Measurements from ENCODE around the gene PCDH20.

PCDH20 gene, protein sequence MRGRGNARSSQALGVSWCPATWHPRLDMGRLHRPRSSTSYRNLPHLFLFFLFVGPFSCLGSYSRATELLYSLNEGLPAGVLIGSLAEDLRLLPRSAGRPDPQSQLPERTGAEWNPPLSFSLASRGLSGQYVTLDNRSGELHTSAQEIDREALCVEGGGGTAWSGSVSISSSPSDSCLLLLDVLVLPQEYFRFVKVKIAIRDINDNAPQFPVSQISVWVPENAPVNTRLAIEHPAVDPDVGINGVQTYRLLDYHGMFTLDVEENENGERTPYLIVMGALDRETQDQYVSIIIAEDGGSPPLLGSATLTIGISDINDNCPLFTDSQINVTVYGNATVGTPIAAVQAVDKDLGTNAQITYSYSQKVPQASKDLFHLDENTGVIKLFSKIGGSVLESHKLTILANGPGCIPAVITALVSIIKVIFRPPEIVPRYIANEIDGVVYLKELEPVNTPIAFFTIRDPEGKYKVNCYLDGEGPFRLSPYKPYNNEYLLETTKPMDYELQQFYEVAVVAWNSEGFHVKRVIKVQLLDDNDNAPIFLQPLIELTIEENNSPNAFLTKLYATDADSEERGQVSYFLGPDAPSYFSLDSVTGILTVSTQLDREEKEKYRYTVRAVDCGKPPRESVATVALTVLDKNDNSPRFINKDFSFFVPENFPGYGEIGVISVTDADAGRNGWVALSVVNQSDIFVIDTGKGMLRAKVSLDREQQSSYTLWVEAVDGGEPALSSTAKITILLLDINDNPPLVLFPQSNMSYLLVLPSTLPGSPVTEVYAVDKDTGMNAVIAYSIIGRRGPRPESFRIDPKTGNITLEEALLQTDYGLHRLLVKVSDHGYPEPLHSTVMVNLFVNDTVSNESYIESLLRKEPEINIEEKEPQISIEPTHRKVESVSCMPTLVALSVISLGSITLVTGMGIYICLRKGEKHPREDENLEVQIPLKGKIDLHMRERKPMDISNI

DNA sequence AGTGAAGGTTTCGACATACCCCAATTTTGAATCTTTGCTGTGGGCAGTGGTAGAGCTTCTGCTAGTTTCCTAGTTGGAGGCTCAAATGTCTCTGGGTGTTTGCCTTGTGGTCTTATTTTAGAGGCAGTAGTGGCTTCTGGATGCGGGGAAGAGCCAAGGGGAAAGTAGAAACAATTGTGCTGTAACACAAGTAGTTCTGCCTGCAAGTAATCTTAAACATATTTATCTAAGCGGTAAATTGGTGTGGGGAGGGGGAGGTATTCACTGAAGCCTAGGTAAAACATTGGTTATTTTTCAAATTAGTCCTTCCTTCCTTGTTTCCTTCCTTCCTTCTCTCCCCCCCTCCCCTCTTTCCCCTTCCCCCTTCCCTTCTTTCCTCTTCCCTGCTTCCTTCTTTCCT, at the start of gene PCDH20:
Gene PCDH20 (minus strand): TSS at position 101 of the 400 bp plus-strand sequence. CDS start 691 bp downstream, outside the sequence.
- H3K4me3 ChIP-seq, result peak within 1 kb of the TSS in 3 of 7 experiments; percentile 17 to 29 (median 24)
- H3K27ac ChIP-seq, result no peak within 1 kb of the TSS

DNA sequence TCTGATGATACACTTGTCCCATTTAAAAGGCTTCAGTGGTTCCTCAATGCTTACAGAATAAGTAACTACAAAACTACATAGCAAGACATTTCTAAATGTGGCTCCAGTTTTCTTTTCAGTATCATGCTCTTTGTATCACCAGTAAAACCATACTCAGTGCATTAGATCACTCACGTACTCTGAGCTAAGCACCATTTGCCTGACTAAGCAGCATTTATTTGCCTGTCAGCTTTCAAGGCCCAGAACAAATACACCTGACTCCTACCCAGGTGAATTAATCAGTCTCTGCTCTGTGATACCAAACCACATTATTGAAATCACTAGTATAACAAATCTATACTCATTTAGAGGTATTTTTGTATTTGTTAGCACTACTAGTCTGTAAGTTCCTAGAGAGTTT, 47.4 kb upstream of the PCDH20 start:
- no peak overlapping the region for H3K27ac ChIP-seq
- H3K4me3 ChIP-seq, result no peak overlapping the region

DNA sequence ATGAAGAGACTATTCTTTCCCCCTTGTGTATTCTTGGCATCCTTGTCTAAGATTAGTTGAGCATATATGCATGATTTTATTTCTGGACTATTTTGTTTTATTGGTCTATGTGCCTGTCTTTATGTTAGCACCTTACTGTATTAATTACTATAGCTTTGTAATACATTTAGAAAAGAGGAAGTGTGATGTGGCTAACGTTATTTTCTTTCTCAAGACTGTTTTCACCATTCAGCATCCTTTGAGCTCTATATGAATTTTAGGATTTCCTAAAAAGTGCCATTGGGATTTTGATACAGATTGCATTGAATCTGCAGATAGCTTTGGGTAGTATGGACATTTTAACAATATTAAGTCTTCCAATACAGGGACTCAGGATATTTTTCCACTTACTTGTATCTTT, 37.5 kb upstream of the PCDH20 start:
- Histone ChIP-seq H3K27ac (no peak overlapping the region), H3K4me3 (no peak overlapping the region)

DNA sequence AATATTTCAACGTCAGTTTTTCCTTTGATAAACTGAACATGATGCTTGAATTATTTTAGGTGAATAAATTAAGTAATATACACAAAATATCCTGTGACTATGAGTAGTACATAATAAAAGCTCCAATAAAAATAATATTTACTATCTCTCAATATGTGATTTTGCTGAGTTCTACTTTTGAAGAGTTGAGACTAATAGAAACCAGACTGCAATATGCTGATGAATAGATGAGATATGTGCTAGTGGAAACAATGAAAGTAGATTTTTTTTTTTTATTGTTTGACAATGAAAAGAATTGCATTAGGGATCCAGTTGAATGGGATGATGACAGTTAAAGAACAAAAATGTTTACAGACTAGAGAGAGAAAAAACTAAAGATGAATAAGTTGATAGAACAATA, 16.4 kb upstream of the PCDH20 start:
- Histone ChIP-seq H3K27ac (no peak overlapping the region), H3K4me3 (no peak overlapping the region)

GRCh38 chr13:61423915-61424314, 8.3 kb upstream of the PCDH20 start:
- Histone ChIP-seq H3K4me3 (no peak overlapping the region), H3K27ac (no peak overlapping the region)

GRCh38 chr13:61417086-61417570, 1.5 kb upstream of the PCDH20 start:
- Histone ChIP-seq H3K27ac (no peak overlapping the region), H3K4me3 (no peak overlapping the region)

DNA sequence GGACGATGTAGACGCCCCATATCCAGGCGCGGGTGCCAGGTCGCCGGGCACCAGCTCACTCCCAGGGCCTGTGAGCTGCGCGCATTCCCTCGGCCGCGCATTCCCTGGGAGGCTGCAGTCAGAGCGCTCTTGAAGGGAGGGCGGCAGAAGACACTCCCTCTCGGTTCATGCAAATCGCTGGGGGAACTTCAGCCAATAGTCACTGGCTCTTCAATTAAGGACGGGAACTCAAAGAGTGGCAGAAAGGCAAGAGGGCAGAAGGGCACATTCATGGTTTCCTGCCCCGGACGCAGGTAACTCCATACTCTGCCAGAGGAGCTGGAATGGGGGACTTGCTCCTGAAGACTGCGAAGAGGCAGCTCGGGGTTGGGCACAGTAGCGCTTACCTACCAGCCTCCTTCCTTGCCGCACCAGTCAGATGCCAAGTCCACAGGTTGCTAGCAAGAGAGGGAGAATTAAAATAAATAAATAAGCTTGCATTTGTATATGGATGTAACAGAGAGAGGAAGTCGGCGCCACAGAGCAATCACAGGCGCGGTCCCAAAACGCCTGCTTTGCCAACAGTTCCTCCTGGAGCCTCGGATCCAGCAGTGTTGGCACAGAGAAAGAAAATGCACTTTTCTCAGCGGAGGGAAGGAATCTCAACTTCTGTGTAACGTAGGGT, 459 bp downstream of the PCDH20 start:
- H3K4me3 ChIP-seq, result peak overlapping the region in 3 of 7 experiments; percentile 17 to 29 (median 24)

DNA sequence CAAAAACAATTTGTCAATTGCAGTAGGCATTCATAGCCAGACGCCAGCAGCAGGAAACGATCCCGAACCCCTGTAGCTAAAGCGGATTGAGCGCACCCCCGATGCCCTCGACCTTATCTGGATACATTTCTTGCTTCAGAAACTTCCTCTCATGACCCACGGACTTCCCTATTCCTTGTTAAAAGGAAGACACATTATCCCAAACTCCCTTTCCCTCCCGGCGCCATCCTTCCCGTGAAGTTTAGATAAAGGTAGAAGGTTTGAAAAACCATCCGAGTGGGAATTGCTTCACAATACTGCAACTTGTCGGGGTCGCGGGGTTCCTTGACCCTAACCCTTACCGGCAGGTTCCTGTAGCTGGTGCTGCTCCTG, 977 bp downstream of the PCDH20 start:
- peak overlapping the region in 3 of 7 experiments; percentile 17 to 29 (median 24) for H3K4me3 ChIP-seq
- H3K27ac ChIP-seq, result no peak overlapping the region

More for the DNA sequence above, 459 bp downstream of the PCDH20 start:
- H3K27ac ChIP-seq, result no peak overlapping the region

- Histone ChIP-seq H3K27ac (no peak overlapping the region), H3K4me3 (peak overlapping the region in 3 of 7 experiments; percentile 17 to 29 (median 24))
These were observed 1.8 kb downstream of the PCDH20 start for GRCh38 chr13:61413572-61414535.

DNA sequence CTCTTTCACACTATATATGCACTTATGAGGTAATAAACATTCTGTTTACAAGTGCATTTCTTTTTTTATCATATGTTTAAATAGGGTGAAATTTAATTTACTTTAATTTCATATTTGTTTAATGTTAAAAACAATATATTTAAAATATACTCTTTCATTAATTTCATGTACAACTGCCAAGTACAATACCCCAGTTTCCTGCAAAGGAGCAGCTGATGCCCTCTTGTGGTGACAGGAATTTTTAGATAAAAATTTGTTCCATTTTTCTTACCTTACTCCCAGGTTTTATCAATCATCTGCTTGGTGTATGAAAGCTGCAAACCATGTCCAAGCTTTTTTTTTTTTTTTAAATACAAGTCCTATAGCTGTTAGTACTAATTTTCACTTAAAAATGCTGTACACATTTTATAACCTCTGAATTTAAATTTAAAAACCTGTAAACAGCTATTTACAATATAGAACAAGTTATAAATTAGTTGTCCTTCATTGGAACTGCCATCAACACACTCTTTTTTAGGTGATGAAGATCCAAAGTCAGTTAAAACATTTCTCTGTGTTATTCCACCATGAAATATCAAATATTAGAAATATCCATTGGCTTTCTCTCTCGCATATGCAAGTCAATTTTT, 4.9 kb downstream of the PCDH20 start:
- no peak overlapping the region for H3K4me3 ChIP-seq
- H3K27ac ChIP-seq, result no peak overlapping the region

DNA sequence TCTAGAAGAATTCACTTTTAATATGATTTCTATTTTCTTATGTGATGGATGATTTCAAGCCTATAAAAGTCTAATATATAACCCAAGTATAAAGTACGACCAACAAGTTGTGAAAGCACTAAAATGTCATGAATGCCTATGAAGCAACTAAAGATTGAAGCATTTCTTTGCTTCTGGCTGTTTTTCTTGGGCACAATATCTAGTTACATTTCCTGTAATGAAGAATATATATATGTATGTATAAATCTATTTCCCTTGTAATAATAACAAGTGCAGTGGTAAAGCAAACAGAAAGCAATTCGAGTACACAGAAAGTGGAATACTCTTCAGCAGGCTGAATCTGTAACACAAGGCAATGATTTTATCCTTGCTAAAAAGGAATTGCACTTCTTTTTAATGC, 5.4 kb downstream of the PCDH20 start:
- H3K27ac ChIP-seq, result no peak overlapping the region
- no peak overlapping the region for H3K4me3 ChIP-seq

- H3K27ac ChIP-seq, result no peak overlapping the region
- no peak overlapping the region for H3K4me3 ChIP-seq
These were observed 7.1 kb downstream of the PCDH20 start for GRCh38 chr13:61408571-61408970.

DNA sequence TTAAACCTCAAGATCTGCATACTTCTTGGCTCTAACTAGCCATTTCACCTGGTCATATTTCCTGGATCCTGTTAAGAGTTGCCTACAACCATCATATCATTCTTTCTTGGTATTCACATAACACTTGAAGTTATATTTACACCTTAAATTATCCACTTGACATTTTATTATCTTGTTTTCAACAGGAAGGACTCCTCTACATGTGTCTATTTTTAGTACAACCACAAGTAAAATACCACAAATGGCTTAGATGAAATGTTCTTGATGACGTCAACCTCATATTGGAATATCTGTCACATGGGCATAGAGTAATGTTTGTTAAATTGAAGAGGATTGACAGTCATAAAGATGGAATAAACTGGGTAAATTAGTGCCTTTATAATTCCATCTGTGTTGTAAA, 9.4 kb downstream of the PCDH20 start:
- H3K27ac ChIP-seq, result no peak overlapping the region

GRCh38 chr13:61396121-61396520, 19.5 kb downstream of the PCDH20 start:
- Histone ChIP-seq H3K4me3 (no peak overlapping the region), H3K27ac (no peak overlapping the region)

More for the DNA sequence above, 9.4 kb downstream of the PCDH20 start:
- no peak overlapping the region for H3K4me3 ChIP-seq

GRCh38 chr13:61391426-61391825, 24.2 kb downstream of the PCDH20 start:
- no peak overlapping the region for H3K27ac ChIP-seq
- no peak overlapping the region for H3K4me3 ChIP-seq

DNA sequence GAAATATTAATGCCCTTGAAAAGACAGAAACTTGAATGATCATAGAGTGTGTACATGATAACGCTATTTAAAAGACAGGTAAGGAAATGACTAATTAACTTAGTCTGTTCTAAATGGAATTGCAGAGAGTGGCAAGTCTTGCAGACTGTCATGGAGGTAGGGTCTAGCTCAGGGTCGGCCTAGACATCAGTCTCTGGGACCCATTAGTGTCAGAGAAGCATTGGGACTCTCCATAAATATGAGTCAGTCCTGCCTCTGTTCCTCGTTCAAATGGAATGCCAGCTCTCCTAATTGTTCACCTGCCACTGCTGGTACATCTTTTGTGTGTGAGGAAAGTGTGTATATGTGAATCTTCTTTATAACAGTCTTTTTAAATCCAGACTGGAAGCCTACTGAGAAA, 28.0 kb downstream of the PCDH20 start:
- Histone ChIP-seq H3K27ac (no peak overlapping the region), H3K4me3 (no peak overlapping the region)

DNA sequence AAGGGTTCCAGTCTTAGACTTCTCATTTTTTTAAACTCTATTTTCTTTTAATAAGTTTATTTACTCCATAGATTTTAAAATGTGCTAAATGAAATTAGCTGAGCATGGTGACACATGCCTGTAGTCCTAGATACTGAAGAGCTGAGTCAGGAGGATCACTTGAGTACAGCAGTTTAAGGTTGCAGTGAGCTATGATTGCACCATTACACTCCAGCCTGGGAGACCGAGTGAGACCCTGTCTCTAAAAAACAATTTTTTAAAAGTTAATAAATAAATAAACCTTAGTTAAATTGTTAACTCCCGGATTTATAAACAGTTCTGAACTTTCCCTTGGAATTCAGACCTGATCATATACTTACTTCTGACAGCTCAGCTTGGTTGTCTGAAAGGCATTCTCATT, 32.5 kb downstream of the PCDH20 start:
- H3K4me3 ChIP-seq, result no peak overlapping the region
- no peak overlapping the region for H3K27ac ChIP-seq

GRCh38 chr13:61370520-61370919, 45.1 kb downstream of the PCDH20 start:
- Histone ChIP-seq H3K27ac (no peak overlapping the region), H3K4me3 (no peak overlapping the region)

Data from skin epidermis (tissue), 12 donors.